Glutamatergic neuron (in vitro differentiated cells): ENCODE data around the gene PPP2R2C. TPM values are rescaled to one million over a fixed set of nuclear protein-coding genes. Genes with fewer than 3 reads are reported as not detected.

Source experiments
- DNase-seq: peaks from one replicate; pipeline ENCODE4 v3.0.0; 2022
- H3K27ac Mint-ChIP-seq: one replicate; pipeline ENCODE4 v1.8.0; 2020; ENCODE audit warnings: mild to moderate bottlenecking, mixed read lengths, inconsistent platforms; ENCODE audit not compliant: unreplicated experiment
- H3K27me3 Mint-ChIP-seq: one replicate; pipeline ENCODE4 v1.8.0; 2020; ENCODE audit warnings: mild to moderate bottlenecking, moderate library complexity, mixed read lengths, inconsistent platforms; ENCODE audit not compliant: unreplicated experiment
- H3K36me3 Mint-ChIP-seq: one replicate; pipeline ENCODE4 v1.8.0; 2020; ENCODE audit warnings: mild to moderate bottlenecking, mixed read lengths, inconsistent platforms; ENCODE audit not compliant: unreplicated experiment
- H3K4me1 Mint-ChIP-seq: one replicate; pipeline ENCODE4 v1.8.0; 2020; ENCODE audit warnings: mild to moderate bottlenecking, low read depth, mixed read lengths, inconsistent platforms; ENCODE audit not compliant: unreplicated experiment
- H3K4me3 Mint-ChIP-seq: one replicate; pipeline ENCODE4 v1.8.0; 2020; ENCODE audit warnings: mild to moderate bottlenecking, mixed read lengths, inconsistent platforms; ENCODE audit not compliant: unreplicated experiment
- H3K9me3 Mint-ChIP-seq: one replicate; pipeline ENCODE4 v1.8.0; 2020; ENCODE audit warnings: mild to moderate bottlenecking, moderate library complexity, mixed read lengths, inconsistent platforms; ENCODE audit not compliant: unreplicated experiment
- CTCF ChIP-seq: fragments of 200-600 bp; sonication (generic); IDR thresholded peaks from one replicate; pipeline ENCODE4 v1.5.0; 2021; ENCODE audit not compliant: partially characterized antibody, unreplicated experiment
- total RNA-seq: library from RNA; stranded (reverse); fragmentation: NEBNext Ultra II Directional; extraction: Animal tissue kit (Norgen Biotek cat#: 25700); gene quantifications from one replicate; pipeline ENCODE4 v1.2.1, GENCODE V29; 2021; ENCODE audit not compliant: unreplicated experiment

PPP2R2C gene
- total RNA-seq, 1 donor from 2014 or later, result 9.4 TPM

GRCh38 chr4:6456450-6456849, 16.0 kb downstream of the PPP2R2C start:
- Mint-ChIP-seq H3K36me3 (peaks cover 16% of the 10 kb centered on the region), H3K27ac (no peak overlapping the region), H3K27me3 (peaks cover 14% of the 10 kb centered on the region), H3K4me3 (no peak overlapping the region), H3K4me1 (peaks cover 12% of the 10 kb centered on the region), H3K9me3 (peaks cover 14% of the 10 kb centered on the region)
- DNase-seq, result no peak
- TF ChIP-seq CTCF, result no peak

GRCh38 chr4:6454112-6454910, 18.1 kb downstream of the PPP2R2C start:
- DNase-seq, result no peak
- H3K27ac Mint-ChIP-seq, result no peak overlapping the region
- peaks cover 14% of the 10 kb centered on the region for H3K9me3 Mint-ChIP-seq
- TF ChIP-seq CTCF, result no peak
- H3K4me3 Mint-ChIP-seq, result no peak overlapping the region
- peaks cover 17% of the 10 kb centered on the region for H3K4me1 Mint-ChIP-seq
- H3K36me3 Mint-ChIP-seq, result peaks cover 15% of the 10 kb centered on the region
- peaks cover 12% of the 10 kb centered on the region for H3K27me3 Mint-ChIP-seq

GRCh38 chr4:6453688-6453990, 18.8 kb downstream of the PPP2R2C start:
- no peak for TF ChIP-seq CTCF
- H3K4me3 Mint-ChIP-seq, result no peak overlapping the region
- peaks cover 14% of the 10 kb centered on the region for H3K9me3 Mint-ChIP-seq
- H3K36me3 Mint-ChIP-seq, result peaks cover 10% of the 10 kb centered on the region
- no peak for DNase-seq
- H3K27ac Mint-ChIP-seq, result no peak overlapping the region
- peaks cover 21% of the 10 kb centered on the region for H3K4me1 Mint-ChIP-seq
- peaks cover 12% of the 10 kb centered on the region for H3K27me3 Mint-ChIP-seq

GRCh38 chr4:6452897-6453687, 19.3 kb downstream of the PPP2R2C start:
- H3K4me3 Mint-ChIP-seq, result no peak overlapping the region
- no peak for TF ChIP-seq CTCF
- H3K36me3 Mint-ChIP-seq, result peaks cover 5% of the 10 kb centered on the region
- H3K4me1 Mint-ChIP-seq, result peaks cover 24% of the 10 kb centered on the region
- peaks cover 19% of the 10 kb centered on the region for H3K9me3 Mint-ChIP-seq
- no peak for DNase-seq
- peaks cover 12% of the 10 kb centered on the region for H3K27me3 Mint-ChIP-seq
- H3K27ac Mint-ChIP-seq, result no peak overlapping the region
